Inferior parietal cortex (tissue), 1 donor: ENCODE data around the gene TMEM63C.

Source experiments
- DNase-seq: peaks from one replicate; pipeline ENCODE4 v3.0.0-alpha.2; 2016; ENCODE audit errors: extremely low spot score

The TMEM63C gene

DNA sequence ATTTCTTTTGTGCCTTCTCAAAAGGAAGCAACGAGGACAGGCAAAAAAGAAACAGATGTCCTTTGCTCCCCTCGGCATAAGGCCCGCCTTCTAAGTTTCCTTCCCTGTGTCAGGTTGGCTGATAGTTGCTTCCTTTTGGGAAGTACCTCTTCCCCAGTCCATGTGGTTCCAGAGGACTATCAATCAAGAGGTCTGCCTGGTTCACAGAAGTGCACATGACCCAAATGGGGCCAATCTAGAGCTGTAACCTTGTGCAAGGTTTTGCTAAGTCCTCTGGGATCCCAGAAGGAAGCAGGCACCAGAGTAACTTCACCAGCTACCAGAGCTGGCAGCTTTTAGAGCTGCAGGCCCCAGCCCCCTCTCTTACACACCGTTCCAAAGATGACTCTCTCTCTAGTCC lies 42.6 kb downstream of the TMEM63C start:
- DNase-seq: no peak

DNA sequence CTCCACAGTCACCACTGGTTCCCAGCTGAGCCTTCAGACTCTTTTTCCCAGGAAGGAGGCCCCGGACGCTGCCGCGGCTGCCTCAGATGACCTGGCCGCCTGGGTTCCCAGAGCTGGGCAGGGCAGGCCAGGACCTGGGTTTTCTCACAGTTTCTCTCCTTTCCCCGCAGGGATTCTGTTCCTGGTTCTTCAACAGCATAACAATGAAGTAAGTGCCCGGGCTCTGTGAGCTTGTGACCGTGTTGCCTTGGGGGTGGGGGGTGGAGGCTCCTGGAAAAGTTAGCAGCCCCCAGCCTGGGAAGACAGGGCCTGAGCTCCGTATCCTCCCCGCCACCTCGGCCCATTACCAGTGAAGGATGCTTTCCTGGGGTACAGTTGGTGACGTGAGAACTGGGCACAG lies 43.7 kb downstream of the TMEM63C start:
- DNase-seq: no peak

DNA sequence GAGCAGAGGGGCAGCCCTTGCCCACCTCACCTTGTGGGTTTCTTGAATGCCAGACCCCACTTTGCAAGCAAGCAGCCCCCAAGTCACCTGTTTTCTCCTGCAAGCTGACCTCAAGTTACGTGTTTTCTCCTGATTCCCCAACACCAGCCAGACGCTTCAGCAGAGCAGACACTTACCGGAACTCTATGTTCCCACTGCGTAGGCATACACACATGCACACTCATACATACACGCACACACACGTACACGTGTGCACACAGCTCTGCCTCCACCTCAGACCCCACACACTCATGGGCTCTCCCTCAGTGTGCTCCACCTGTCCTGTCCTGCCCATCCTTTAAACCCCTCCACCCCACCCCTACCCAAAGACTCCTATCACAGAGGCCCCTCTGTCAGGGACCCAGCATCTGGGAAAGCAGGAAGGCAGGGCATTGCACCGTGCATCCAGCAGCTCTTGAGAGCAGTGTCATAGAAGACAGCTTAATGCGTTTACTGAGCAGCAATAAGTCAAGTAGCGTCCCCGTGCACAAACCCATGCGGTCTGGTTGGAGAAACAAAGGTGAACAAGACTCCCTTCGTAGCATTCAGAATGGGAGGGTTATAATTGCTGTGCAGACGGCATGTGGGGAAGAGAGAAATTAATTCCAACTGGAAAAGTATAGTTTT lies 44.4 kb downstream of the TMEM63C start:
- no peak for DNase-seq

DNA sequence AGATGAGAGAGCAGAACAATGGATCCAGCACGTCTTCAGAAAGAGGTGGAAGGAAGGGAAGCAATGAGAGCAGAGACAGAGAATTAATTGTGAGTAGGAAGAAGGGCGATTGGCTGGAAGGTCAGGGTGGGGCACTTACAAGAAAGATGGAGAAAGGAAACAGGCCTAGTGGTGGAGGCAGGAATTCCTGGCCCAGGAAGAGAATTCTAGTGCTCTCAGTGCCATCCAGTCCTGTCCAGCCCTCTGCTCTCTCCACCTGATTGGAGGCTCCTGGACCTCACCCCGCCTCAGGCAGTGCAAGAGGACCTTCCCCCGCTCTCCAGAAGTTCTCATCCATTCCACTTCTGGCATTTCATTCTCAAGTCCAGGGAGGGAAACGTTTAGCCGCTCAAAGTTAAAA lies 46.5 kb downstream of the TMEM63C start:
- DNase-seq: no peak

DNA sequence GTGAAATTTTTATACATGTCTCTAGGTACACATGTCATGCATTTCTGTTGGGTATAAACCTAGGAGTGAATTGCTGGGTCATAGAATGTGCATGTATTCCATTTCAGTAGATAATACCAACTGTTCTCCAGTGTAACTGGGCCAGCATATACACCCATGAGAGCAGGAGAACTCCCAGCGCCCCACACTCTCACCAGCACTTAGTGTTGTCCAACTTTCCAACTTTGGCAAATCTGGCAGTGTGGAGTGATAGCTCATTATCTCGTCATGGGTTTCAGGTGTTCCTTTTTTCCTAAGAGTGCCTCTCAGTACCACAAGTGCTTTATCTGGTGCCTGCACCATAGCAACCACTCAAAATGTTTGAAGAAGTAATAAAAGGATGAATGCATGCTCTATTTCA lies 49.3 kb downstream of the TMEM63C start:
- no peak for DNase-seq

DNA sequence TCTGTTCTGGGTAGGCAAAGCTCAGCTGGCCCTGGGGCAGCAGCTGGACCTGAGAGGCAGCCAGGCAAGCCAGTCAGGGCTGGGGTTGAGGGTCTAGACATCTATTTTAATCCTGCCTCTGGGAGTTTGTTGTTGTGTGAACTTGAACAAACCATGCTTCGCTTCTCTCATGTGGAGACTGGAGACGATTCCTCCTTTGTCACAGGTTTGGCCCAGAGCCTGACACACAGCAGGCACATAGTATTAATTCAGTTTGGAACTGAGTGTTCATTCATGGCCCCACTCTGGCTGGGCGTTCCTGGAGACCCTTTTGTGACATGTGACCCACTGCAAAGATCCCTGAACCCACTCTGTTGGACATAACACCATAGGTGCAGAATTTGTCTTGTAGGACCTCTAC lies 50.1 kb downstream of the TMEM63C start:
- no peak for DNase-seq

DNA sequence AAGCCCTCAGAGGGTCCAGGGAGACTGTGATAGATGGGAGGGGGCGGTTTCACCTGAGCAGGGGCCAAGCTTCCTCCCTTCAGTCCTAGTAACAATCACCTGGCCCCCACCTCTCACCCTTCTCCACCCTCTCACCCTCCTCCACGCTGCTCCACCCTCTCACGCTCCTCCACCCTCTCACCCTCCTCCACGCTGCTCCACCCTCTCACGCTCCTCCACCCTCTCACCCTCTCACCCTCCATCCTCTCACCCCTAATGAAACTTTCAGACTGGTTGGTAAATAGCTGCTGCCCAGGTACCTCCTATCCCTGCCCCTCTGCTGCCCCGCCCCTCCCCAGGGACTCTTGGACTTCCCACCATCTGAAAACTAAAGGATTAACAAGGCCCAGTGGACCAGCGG lies 55.2 kb downstream of the TMEM63C start:
- no peak for DNase-seq

DNA sequence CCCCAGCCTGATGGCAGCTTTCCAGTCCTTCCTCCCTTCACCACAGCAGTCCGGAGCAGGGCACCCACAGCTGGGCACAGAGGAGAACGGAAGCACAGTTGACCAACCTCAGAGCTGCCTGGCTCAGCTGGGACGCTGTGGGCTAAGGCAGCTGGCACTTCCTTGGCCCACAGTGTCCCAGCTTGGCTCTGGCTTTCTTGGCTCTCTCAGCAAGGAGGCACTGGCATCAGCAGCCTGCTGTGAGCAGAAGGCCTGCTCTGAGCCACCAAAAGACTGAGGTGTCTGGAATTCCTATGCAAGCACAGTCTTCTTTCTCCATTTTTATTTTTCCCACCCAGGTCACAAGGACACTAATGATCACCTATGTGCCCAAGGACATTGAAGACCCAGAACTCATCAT lies 56.8 kb downstream of the TMEM63C start:
- DNase-seq: no peak

DNA sequence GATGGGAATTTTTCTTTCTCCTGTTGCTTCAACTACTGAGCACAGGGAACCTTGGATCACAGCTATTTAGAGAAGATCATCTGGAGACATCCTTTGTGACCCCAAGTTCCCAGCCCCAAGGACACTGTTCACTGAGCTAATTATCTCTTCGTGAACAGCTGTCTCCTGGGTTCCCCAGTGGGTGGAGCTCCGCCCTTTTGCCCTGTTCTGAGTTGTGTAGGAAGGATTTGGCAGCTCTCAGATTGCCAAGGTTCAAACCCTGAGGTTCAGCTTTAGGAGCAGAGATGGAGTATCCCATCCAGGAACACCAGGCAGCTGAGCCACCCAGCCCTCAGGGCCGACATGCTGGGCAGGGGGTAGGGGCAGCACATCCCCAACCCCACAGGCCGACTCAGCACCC lies 57.4 kb downstream of the TMEM63C start:
- DNase-seq: no peak

DNA sequence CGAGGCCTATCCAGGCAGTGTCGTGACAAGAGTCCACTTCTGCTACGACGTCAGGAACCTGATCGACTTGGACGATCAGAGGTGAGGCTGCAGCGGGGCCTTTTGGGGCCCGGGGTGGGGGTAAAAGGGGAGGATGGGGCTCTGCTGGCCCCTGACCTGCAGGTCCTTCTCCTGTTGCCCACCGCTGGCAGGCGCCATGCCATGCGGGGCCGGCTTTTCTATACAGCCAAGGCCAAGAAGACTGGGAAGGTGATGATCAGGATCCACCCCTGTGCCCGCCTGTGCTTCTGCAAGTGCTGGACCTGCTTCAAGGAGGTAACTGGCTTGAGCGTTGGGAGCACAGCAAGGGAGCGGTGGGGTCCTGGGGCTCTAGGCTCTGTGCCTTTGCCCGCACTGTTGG lies 57.8 kb downstream of the TMEM63C start:
- no peak for DNase-seq

DNA sequence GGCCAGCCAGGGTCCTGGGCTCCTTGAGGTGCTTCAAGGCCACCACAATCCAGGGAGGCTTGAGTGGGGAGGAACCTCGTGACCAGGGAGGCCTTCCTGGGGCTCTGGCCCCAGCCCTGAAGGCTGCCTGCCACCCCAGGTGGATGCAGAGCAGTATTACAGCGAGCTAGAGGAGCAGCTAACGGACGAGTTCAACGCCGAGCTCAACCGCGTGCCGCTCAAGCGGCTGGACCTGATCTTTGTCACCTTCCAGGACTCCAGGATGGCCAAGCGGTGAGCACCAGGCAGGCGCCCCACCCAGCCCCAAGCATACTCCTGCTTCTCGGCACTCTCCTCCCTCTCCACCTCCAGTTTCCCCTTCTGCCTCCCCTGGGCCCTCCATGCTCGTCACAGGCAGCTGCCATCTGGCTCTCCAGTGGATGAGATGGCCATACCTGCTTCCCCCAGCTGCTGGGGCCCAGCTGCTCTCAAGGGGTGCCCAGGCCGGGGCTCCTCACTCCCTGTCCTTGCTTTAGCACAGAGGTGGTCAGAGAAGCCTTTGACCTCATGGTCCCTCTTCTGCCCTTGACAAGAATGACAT lies 58.8 kb downstream of the TMEM63C start:
- DNase-seq: no peak

DNA sequence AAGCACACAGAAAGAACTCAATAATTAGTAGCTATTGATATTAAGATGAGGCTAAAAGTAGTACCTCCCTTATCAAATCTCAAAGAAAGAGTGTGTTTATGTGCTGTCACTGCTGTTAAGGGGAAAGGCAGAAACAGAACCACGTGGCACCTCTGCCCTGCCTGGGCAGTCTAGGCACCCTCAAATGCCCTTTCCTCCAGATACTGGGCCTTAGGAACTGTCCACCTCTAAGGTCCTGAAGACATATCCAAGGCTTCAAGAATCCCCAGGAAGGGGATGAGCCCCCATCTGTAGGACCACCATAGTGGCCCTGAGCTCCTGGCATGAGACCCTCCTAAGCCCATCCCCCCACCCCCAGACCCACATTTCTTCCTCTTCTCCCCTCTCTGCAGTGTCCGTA lies 60.4 kb downstream of the TMEM63C start:
- DNase-seq: no peak

DNA sequence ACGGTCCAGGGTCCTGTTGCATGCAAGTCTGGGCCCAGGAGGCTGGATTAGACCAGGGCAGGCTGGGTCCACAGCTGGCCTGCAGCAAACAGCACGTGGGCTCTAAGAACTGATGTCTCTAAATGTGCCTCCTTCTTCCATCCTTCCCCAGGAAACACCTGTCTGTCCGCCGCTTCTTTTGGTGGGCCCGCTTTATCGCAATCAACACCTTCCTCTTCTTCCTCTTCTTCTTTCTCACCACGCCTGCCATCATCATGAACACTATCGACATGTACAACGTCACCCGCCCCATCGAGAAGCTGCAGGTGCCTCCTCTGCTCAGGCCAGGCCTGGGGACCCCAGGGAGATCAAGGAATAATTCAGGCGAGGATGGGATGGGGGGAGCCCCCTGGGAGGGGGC lies 61.2 kb downstream of the TMEM63C start:
- no peak for DNase-seq

DNA sequence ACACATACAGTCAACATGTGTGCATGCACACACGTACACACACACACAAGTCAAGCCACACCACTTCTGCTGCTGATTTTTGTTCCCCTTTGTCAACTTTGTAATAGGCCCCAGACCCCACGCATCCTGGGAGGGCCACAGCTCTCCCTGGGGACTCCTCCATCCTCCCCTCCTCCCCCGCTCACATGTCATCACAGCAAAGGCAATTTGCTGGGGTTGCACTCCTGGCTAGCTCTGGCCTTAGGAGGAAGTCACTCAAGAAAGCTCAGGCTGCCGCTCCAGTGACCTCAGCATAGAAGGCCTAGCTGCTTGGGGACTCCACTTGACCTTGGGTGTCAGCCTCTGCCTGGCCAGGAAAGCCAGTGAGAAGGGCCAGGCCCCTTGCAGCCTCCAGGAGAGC lies 62.3 kb downstream of the TMEM63C start:
- no peak for DNase-seq

DNA sequence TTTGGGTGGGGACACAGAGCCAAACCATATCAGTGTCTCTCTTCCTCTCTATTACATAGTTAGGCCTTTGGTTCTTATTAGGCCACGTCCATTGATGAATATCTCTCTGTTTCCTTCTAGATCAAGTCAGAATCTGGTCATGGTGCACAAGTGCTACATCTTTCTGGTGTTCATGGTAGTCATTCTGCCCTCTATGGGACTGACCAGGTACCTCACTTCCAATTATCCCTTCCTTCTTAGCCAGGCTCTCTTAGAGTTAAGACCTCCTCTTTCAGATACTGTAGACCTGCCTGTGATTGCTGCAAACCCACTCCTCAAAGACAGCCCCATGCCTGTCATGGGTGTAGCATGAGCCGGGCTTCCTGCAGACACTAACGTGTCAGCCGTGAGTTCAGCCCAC lies 64.2 kb downstream of the TMEM63C start:
- no peak for DNase-seq

DNA sequence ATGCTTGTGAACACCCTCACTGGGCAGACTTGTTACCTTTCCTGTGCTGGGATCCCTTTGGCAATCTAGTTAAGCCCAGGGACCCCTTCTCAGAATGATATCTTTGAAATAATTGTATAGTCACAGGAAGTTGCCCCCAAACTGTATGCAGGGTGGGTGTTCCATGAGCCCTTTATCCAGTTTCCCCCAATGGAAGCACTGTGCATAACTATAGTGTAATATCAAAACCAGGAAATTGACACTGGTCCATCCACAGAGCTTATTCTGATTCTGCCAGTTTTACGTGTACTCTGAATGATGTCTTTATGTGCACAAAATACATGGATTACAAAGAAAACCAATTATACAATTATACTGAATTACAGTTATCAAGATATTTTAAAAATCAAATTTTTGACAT lies 65.2 kb downstream of the TMEM63C start:
- no peak for DNase-seq

DNA sequence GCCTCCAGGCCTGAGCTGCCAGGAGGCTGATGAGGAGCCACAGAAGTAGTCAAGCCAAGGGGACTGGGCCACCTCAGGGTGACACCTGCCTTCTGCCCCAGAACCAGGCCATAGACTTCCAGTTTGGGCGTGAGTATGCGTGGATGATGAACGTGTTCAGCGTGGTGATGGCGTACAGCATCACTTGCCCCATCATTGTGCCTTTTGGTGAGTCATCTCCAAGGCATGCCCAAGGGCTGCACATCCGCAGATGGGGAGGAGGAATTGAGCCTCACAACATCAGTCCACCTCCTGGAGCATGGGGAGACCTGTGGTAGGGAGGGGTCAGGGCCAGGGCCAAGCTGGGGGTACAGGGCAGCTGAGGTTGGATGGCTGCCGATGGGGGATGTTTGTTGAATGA lies 67.1 kb downstream of the TMEM63C start:
- no peak for DNase-seq

DNA sequence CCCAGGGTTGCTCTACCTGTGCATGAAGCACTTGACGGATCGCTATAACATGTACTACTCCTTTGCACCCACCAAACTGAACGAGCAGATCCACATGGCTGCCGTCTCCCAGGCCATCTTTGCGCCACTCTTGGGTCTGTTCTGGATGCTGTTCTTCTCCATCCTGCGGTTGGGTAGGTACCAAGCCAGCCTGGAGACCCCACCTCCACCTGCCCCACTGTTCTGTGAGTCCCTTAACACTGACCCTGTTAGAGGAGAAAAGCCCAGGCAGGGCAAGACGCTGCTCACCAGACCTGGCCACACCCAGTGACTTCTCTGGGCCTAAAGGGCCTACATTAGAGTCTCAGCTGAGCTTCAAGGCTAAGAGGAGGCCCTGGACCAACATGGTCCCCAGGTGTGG lies 67.7 kb downstream of the TMEM63C start:
- no peak for DNase-seq

DNA sequence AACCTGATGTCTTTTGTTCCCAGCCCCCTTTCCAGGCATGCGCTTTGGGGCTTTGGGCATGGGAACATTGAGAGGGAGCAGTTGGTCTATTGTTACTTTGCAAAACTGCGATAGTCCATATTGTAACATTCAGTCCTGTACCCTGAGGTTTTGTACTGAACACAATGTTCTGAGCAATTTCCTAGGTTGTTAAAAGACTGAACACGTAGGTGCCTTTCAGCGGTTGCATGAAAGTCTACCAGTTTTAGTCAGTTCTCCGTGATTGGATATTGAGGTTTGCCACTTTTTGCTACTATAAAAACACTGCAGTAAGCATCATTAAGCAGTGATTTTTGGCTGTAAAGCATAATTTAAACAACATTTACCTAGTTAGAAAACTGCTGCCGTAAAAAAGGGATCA lies 69.3 kb downstream of the TMEM63C start:
- no peak for DNase-seq

DNA sequence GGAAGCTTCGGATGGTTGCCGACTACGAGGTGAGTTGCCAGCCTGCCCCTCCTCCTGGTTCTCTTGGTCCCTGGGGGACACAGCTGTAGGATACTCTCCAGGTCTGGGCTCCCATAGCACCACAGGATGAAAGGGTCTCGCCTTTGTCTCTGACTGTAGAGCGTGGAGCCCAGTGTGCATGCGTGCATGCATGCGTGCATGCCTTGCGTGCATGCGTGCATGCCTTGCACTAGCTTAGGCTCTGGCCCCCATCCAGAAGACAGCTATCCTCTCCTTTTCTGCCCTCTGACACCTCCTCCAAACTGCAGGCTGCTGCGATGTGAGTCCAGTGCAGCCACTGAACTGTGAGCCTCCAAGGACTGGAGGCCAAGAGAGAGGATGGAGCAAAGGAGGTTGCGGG lies 70.3 kb downstream of the TMEM63C start:
- no peak for DNase-seq

DNA sequence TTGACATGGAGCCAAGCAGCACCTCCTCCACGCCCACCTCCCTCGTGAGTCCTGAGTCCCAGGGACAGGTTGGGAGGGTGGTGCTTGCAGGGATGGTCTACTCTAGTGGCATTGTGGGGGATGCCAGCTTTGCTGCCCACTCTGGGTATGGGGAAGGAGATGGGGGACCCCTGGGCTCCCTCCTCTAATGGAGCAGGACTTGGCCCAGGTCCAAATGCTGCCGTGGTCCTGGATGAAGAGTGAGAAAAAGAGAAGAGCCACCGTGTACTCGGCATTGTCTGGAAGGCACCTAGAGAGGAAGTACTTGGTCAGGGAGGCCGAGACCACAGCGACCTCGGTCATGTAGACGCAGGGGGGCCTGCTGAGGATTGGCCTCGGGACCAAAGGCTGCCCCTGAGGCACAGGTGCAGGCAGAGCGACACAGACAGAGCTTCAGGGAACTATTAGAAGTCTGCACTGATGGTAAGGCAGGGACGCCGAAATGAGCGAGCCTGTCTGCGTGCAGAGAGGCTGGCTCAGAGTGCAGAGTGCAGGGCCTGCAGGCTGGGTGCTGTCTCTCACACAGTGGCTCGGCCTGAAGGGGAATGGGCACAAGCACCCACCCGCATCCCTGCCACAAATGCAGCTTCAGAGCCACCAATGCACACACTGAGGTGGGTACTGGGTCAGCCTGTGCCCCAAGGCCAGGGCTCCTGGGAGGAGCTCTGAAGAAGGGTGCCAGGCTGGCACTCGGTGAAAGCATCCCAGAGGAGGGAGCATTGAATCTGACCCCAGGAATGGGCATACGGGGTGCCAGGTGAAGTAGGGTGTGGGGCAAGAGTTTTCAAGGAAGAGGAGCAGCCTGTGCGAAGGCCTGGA lies 72.0 kb downstream of the TMEM63C start:
- DNase-seq: no peak

DNA sequence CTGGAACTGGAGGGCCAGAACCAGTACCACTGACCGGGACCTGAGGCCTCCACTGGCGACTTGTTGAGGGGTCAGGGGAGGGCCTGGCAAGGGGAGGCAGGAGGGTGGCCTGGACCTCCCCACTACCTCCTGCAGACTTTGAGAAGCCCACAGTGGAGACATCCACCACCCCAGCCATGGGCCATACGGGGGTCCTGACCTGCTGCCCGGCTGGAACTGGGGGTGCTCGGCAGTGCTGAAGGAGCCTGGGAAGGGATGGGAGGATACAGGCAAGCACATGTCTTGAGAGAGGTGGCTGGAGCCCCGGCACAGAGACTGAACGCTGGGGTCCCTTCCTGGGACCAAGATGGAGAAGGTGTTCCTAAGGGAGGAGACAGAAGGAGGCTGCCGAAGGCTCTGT lies 75.1 kb downstream of the TMEM63C start:
- no peak for DNase-seq

DNA sequence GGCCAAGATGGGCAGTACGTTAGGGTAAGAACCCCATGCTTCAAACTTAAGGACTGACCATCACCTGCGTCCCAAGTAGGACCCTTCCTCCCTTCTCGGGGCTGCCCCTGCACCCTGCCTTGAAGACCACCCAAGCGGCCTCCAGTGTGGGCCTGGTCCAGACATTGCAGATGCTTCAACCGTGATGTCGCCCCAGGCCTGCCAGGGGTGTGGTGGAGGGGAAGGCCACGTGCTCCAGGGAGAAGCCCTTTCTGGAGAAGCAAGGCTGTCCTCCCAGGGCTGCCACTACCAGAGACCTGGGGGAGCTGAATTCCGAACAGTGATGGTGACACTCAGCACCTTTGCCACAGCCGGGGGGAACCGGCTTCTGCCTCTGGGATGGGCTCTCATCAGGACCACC lies 76.1 kb downstream of the TMEM63C start:
- DNase-seq: no peak
